SK-N-SH (cell line): Measurements from ENCODE around the gene BEND3.

Experiments
- FOXM1 ChIP-seq: IDR thresholded peaks from 2 replicates; pipeline ENCODE4 v1.4.0; 2012; ENCODE audit warnings: low read depth, mild to moderate bottlenecking
- RFX5 ChIP-seq: IDR thresholded peaks from 2 replicates; pipeline ENCODE4 v1.6.1; 2012; ENCODE audit warnings: mild to moderate bottlenecking, improper control_type of control experiment, low read length

GRCh38 chr6:107116328-107116892 lies 1.1 kb upstream of the BEND3 start:
- TF ChIP-seq FOXM1, result no peak
- TF ChIP-seq RFX5, result peak; percentile 68; the same call in 1 of the 2 replicates
